Mesendoderm (in vitro differentiated cells): ENCODE data around the gene SLC8A1.

Experiments used
- DNase-seq: peaks from one replicate; pipeline ENCODE4 v3.0.0; 2013
- H2AK5ac ChIP-seq: 2 replicates; pipeline ENCODE4 v1.6.1; 2013; ENCODE audit warnings: low read length, inconsistent platforms
- H2BK120ac ChIP-seq: 2 replicates; pipeline ENCODE4 v1.6.1; 2013; ENCODE audit warnings: low read depth, mild to moderate bottlenecking, low read length, moderate library complexity, mixed read lengths
- H2BK15ac ChIP-seq: replicated peaks from 2 replicates; pipeline ENCODE4 v1.6.1; 2013; ENCODE audit warnings: low read depth, mild to moderate bottlenecking, moderate library complexity
- H2BK5ac ChIP-seq: 2 replicates; pipeline ENCODE4 v1.6.1; 2013; ENCODE audit warnings: low read length, inconsistent platforms
- H3K18ac ChIP-seq: 2 replicates; pipeline ENCODE4 v1.6.1; 2013; ENCODE audit warnings: mild to moderate bottlenecking, low read length, mixed read lengths
- H3K23ac ChIP-seq: one replicate; pipeline ENCODE4 v1.6.1; 2013; ENCODE audit warnings: low read length
- H3K27ac ChIP-seq: 2 replicates; pipeline ENCODE4 v1.5.1; 2013; ENCODE audit warnings: low read depth, mild to moderate bottlenecking, inconsistent platforms, low read length, moderate library complexity
- H3K27me3 ChIP-seq: 2 replicates; pipeline ENCODE4 v1.6.1; 2013; ENCODE audit warnings: low read length, control low read depth, mild to moderate bottlenecking, inconsistent platforms; ENCODE audit not compliant: insufficient read depth, poor library complexity
- H3K36me3 ChIP-seq: 2 replicates; pipeline ENCODE4 v1.6.1; 2013; ENCODE audit warnings: low read length, inconsistent platforms; ENCODE audit not compliant: control insufficient read depth, insufficient read depth
- H3K4ac ChIP-seq: one replicate; pipeline ENCODE4 v1.6.1; 2013; ENCODE audit warnings: low read depth, mild to moderate bottlenecking, low read length, moderate library complexity
- H3K4me1 ChIP-seq: 2 replicates; pipeline ENCODE4 v1.6.1; 2013; ENCODE audit warnings: low read depth, low read length, inconsistent platforms; ENCODE audit not compliant: control insufficient read depth
- H3K4me2 ChIP-seq: 2 replicates; pipeline ENCODE4 v1.6.1; 2013; ENCODE audit warnings: low read length
- H3K4me3 ChIP-seq: 2 replicates; pipeline ENCODE4 v1.5.1; 2013; ENCODE audit warnings: mild to moderate bottlenecking, low read length
- H3K56ac ChIP-seq: one replicate; pipeline ENCODE4 v1.6.1; 2013; ENCODE audit warnings: low read length
- H3K79me1 ChIP-seq: 2 replicates; pipeline ENCODE4 v1.6.1; 2013; ENCODE audit warnings: low read length, inconsistent platforms
- H3K79me2 ChIP-seq: 2 replicates; pipeline ENCODE4 v1.6.1; 2013; ENCODE audit warnings: mild to moderate bottlenecking, low read length; ENCODE audit not compliant: control insufficient read depth, insufficient read depth
- H3K9ac ChIP-seq: 2 replicates; pipeline ENCODE4 v1.6.1; 2013; ENCODE audit warnings: low read length, inconsistent platforms
- H4K5ac ChIP-seq: one replicate; pipeline ENCODE4 v1.6.1; 2013; ENCODE audit warnings: low read length
- H4K8ac ChIP-seq: one replicate; pipeline ENCODE4 v1.6.1; 2013; ENCODE audit warnings: low read depth, mild to moderate bottlenecking, control low read depth, low read length, moderate library complexity
- WGBS: extraction: QIAGEN DNeasy Blood & Tissue Kit; methylation state at CpG from one replicate; pipeline ENCODE4 v1.1.7; 2013; ENCODE audit warnings: low lambda C conversion rate, missing lambda C conversion rate; ENCODE audit not compliant: insufficient coverage; ENCODE audit errors: extremely low coverage; 5-methylcytosine and 5-hydroxymethylcytosine counted together

The SLC8A1 gene

GRCh38 chr2:40168546-40168945, 283.3 kb downstream of the SLC8A1 start:
- Histone ChIP-seq H3K4ac (no peak overlapping the region), H3K23ac (no peak overlapping the region), H3K27ac (no peak overlapping the region), H3K4me3 (no peak overlapping the region), H2BK120ac (no peak overlapping the region), H2AK5ac (no peak overlapping the region), H3K36me3 (no peaks in the 10 kb centered on the region), H3K4me2 (no peak overlapping the region), H3K18ac (no peak overlapping the region), H3K27me3 (no peaks in the 10 kb centered on the region), H4K8ac (no peak overlapping the region), H3K9ac (no peak overlapping the region), H3K56ac (no peak overlapping the region), H3K79me1 (no peaks in the 10 kb centered on the region), H2BK15ac (no peak overlapping the region), H3K4me1 (no peaks in the 10 kb centered on the region), H4K5ac (no peak overlapping the region), H3K79me2 (no peaks in the 10 kb centered on the region), H2BK5ac (no peak overlapping the region)
- no CpG with 5 or more reads among the region's 1 CpG for WGBS
- no peak for DNase-seq

GRCh38 chr2:40168032-40168431, 283.9 kb downstream of the SLC8A1 start:
- no peak overlapping the region for H3K23ac ChIP-seq
- H3K18ac ChIP-seq = no peak overlapping the region
- H2AK5ac ChIP-seq = no peak overlapping the region
- H3K4ac ChIP-seq = no peak overlapping the region
- no peak overlapping the region for H2BK15ac ChIP-seq
- H2BK120ac ChIP-seq = no peak overlapping the region
- DNase-seq = peak; percentile 18
- no peak overlapping the region for H3K9ac ChIP-seq
- H2BK5ac ChIP-seq = no peak overlapping the region
- no peaks in the 10 kb centered on the region for H3K4me1 ChIP-seq
- no peak overlapping the region for H3K56ac ChIP-seq
- no peak overlapping the region for H3K27ac ChIP-seq
- H3K27me3 ChIP-seq = no peaks in the 10 kb centered on the region
- H3K4me3 ChIP-seq = no peak overlapping the region
- no peak overlapping the region for H4K5ac ChIP-seq
- H4K8ac ChIP-seq = no peak overlapping the region
- no peak overlapping the region for H3K4me2 ChIP-seq
- H3K79me1 ChIP-seq = no peaks in the 10 kb centered on the region
- H3K79me2 ChIP-seq = no peaks in the 10 kb centered on the region
- no peaks in the 10 kb centered on the region for H3K36me3 ChIP-seq
- WGBS = no CpG with 5 or more reads among the region's 4 CpGs

- H3K9ac ChIP-seq = no peak overlapping the region
- no CpG with 5 or more reads among the region's 2 CpGs for WGBS
Observed at GRCh38 chr2:40166006-40166405, 285.9 kb downstream of the SLC8A1 start.

DNA sequence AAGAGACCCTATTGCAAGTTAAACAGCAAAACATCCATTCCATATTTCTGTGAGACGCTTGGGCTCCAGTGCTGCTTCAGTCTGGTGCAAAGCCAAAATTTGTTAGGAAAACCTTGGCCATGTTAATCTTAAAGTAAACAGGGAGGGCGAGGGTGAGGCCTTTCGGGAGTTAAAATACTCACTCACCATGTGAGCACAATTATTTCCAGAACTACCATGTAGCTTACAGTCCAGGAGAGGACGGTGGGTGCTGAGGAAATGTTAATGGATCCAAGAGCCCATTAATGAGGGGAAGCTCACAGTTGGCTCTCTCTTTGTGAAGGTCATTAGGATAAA, 286.4 kb downstream of the SLC8A1 start:
- H2BK5ac ChIP-seq = no peak overlapping the region
- DNase-seq = no peak
- no peak overlapping the region for H3K9ac ChIP-seq
- no peak overlapping the region for H3K23ac ChIP-seq
- H3K79me2 ChIP-seq = no peaks in the 10 kb centered on the region
- H3K4me2 ChIP-seq = no peak overlapping the region
- H3K79me1 ChIP-seq = no peaks in the 10 kb centered on the region
- no peak overlapping the region for H2BK15ac ChIP-seq
- WGBS = no CpG with 5 or more reads among the region's 4 CpGs
- H3K4me3 ChIP-seq = no peak overlapping the region
- no peaks in the 10 kb centered on the region for H3K27me3 ChIP-seq
- no peak overlapping the region for H3K56ac ChIP-seq
- H4K8ac ChIP-seq = no peak overlapping the region
- no peak overlapping the region for H3K27ac ChIP-seq
- H3K4me1 ChIP-seq = no peaks in the 10 kb centered on the region
- H3K18ac ChIP-seq = no peak overlapping the region
- no peak overlapping the region for H3K4ac ChIP-seq
- H2BK120ac ChIP-seq = no peak overlapping the region
- no peak overlapping the region for H4K5ac ChIP-seq
- no peak overlapping the region for H2AK5ac ChIP-seq
- H3K36me3 ChIP-seq = no peaks in the 10 kb centered on the region

More at GRCh38 chr2:40166006-40166405, 285.9 kb downstream of the SLC8A1 start:
- H3K23ac ChIP-seq = no peak overlapping the region
- H3K4me1 ChIP-seq = no peaks in the 10 kb centered on the region
- H3K27ac ChIP-seq = no peak overlapping the region
- DNase-seq = no peak
- H3K36me3 ChIP-seq = no peaks in the 10 kb centered on the region
- no peak overlapping the region for H3K4me3 ChIP-seq
- H2BK5ac ChIP-seq = no peak overlapping the region
- no peak overlapping the region for H3K18ac ChIP-seq
- H3K79me1 ChIP-seq = no peaks in the 10 kb centered on the region
- H3K27me3 ChIP-seq = no peaks in the 10 kb centered on the region
- no peak overlapping the region for H3K4me2 ChIP-seq
- no peak overlapping the region for H2AK5ac ChIP-seq
- H2BK120ac ChIP-seq = no peak overlapping the region
- H2BK15ac ChIP-seq = no peak overlapping the region
- H4K5ac ChIP-seq = no peak overlapping the region
- no peak overlapping the region for H3K56ac ChIP-seq
- no peak overlapping the region for H3K4ac ChIP-seq
- H4K8ac ChIP-seq = no peak overlapping the region
- no peaks in the 10 kb centered on the region for H3K79me2 ChIP-seq

GRCh38 chr2:40164736-40165508, 287.0 kb downstream of the SLC8A1 start:
- H2AK5ac ChIP-seq = no peak overlapping the region
- H3K79me1 ChIP-seq = no peaks in the 10 kb centered on the region
- H3K27me3 ChIP-seq = no peaks in the 10 kb centered on the region
- no peak overlapping the region for H2BK5ac ChIP-seq
- no peak overlapping the region for H2BK120ac ChIP-seq
- H3K36me3 ChIP-seq = no peaks in the 10 kb centered on the region
- no peak overlapping the region for H3K18ac ChIP-seq
- no peak overlapping the region for H3K23ac ChIP-seq
- no peak overlapping the region for H3K27ac ChIP-seq
- H3K4me3 ChIP-seq = no peak overlapping the region
- no CpG with 5 or more reads among the region's 9 CpGs for WGBS
- no peak overlapping the region for H3K56ac ChIP-seq
- H4K5ac ChIP-seq = no peak overlapping the region
- no peak overlapping the region for H3K4me2 ChIP-seq
- H3K4ac ChIP-seq = no peak overlapping the region
- no peaks in the 10 kb centered on the region for H3K4me1 ChIP-seq
- H3K79me2 ChIP-seq = no peaks in the 10 kb centered on the region
- no peak overlapping the region for H4K8ac ChIP-seq
- H3K9ac ChIP-seq = no peak overlapping the region
- no peak for DNase-seq
- H2BK15ac ChIP-seq = no peak overlapping the region

DNA sequence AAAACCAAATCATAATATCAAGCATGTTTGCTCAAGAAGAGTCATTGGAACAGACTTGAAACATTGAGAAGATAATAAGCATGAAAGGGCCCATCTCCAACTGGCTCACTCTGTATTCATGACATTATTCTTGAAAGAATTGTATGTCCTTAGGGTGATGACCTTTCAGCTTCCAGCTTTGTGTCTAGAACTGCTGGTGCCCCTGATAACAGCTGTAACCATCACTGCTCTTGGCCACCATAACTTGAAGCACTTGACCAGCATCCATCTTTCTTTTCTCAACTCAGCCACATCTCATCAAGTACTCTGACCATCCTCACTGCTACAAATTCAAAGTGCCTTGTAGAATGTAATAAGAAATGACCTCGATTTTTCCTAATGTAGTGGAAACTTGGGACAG, 289.9 kb downstream of the SLC8A1 start:
- H3K18ac ChIP-seq = no peak overlapping the region
- no peak overlapping the region for H2BK120ac ChIP-seq
- no peak overlapping the region for H3K27ac ChIP-seq
- no peak overlapping the region for H2BK15ac ChIP-seq
- DNase-seq = no peak
- no peaks in the 10 kb centered on the region for H3K79me1 ChIP-seq
- no CpG with 5 or more reads among the region's 1 CpG for WGBS
- no peak overlapping the region for H3K23ac ChIP-seq
- H3K4me3 ChIP-seq = no peak overlapping the region
- no peak overlapping the region for H3K9ac ChIP-seq
- H3K4me1 ChIP-seq = no peaks in the 10 kb centered on the region
- H3K27me3 ChIP-seq = no peaks in the 10 kb centered on the region
- H3K79me2 ChIP-seq = no peaks in the 10 kb centered on the region
- H3K36me3 ChIP-seq = no peaks in the 10 kb centered on the region
- H3K4me2 ChIP-seq = no peak overlapping the region
- H2BK5ac ChIP-seq = no peak overlapping the region
- H2AK5ac ChIP-seq = no peak overlapping the region
- H4K8ac ChIP-seq = no peak overlapping the region
- H4K5ac ChIP-seq = no peak overlapping the region
- no peak overlapping the region for H3K56ac ChIP-seq
- H3K4ac ChIP-seq = no peak overlapping the region
